ENCODE results near the gene ADGRA3.

ADGRA3 gene, protein sequence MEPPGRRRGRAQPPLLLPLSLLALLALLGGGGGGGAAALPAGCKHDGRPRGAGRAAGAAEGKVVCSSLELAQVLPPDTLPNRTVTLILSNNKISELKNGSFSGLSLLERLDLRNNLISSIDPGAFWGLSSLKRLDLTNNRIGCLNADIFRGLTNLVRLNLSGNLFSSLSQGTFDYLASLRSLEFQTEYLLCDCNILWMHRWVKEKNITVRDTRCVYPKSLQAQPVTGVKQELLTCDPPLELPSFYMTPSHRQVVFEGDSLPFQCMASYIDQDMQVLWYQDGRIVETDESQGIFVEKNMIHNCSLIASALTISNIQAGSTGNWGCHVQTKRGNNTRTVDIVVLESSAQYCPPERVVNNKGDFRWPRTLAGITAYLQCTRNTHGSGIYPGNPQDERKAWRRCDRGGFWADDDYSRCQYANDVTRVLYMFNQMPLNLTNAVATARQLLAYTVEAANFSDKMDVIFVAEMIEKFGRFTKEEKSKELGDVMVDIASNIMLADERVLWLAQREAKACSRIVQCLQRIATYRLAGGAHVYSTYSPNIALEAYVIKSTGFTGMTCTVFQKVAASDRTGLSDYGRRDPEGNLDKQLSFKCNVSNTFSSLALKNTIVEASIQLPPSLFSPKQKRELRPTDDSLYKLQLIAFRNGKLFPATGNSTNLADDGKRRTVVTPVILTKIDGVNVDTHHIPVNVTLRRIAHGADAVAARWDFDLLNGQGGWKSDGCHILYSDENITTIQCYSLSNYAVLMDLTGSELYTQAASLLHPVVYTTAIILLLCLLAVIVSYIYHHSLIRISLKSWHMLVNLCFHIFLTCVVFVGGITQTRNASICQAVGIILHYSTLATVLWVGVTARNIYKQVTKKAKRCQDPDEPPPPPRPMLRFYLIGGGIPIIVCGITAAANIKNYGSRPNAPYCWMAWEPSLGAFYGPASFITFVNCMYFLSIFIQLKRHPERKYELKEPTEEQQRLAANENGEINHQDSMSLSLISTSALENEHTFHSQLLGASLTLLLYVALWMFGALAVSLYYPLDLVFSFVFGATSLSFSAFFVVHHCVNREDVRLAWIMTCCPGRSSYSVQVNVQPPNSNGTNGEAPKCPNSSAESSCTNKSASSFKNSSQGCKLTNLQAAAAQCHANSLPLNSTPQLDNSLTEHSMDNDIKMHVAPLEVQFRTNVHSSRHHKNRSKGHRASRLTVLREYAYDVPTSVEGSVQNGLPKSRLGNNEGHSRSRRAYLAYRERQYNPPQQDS (N-terminal part only)

DNA sequence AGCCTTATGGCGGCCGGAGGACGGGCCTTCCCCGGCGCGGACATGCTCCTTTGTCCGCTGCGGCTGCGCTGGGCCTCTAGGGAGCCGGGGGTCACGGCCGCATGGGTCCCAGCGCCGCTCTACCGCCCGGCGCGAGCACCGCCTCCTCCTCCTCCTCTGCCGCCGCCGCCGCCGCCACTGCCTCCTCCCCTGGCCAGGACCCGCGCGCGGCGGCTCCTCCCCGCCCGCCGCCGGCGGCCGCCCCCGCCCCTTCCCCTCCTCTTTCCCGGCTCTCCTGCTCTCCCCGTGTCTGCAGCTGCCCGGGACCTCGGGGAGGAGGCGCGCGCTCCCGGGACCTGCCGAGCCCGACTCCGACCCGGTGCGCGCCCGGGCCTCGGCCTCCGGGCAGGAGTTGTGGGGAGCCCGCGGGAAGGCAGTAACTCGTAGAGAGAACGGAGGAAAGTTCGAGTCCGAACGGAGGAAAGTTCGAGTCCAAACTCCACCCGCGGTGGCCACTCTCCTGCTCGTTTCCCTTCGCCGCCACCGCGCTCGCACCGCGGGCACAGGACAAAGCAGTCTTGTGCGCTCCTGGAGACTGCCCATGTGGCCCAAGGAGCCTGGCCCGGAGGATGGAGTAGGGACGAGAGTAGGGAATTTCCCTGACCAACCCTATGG lies at the start of gene ADGRA3:
Gene ADGRA3, minus strand, starts transcription at position 179 of the 654 bp plus-strand sequence. CDS start 282 bp downstream, outside the sequence.
- TF ChIP-seq, protein P1, sequence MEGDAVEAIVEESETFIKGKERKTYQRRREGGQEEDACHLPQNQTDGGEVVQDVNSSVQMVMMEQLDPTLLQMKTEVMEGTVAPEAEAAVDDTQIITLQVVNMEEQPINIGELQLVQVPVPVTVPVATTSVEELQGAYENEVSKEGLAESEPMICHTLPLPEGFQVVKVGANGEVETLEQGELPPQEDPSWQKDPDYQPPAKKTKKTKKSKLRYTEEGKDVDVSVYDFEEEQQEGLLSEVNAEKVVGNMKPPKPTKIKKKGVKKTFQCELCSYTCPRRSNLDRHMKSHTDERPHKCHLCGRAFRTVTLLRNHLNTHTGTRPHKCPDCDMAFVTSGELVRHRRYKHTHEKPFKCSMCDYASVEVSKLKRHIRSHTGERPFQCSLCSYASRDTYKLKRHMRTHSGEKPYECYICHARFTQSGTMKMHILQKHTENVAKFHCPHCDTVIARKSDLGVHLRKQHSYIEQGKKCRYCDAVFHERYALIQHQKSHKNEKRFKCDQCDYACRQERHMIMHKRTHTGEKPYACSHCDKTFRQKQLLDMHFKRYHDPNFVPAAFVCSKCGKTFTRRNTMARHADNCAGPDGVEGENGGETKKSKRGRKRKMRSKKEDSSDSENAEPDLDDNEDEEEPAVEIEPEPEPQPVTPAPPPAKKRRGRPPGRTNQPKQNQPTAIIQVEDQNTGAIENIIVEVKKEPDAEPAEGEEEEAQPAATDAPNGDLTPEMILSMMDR (IDR thresholded peaks at IDR 0.05; ENCODE audit: borderline replicate concordance, control extremely low read depth, extremely low read depth, insufficient read depth, missing control alignments): no peak
- in situ Hi-C loops (cut with MboI; ENCODE audit: low sequenced_read_pairs, unreplicated experiment): no loop called here
- DNase-seq (ENCODE audit: low spot score): peak; percentile 56

DNA sequence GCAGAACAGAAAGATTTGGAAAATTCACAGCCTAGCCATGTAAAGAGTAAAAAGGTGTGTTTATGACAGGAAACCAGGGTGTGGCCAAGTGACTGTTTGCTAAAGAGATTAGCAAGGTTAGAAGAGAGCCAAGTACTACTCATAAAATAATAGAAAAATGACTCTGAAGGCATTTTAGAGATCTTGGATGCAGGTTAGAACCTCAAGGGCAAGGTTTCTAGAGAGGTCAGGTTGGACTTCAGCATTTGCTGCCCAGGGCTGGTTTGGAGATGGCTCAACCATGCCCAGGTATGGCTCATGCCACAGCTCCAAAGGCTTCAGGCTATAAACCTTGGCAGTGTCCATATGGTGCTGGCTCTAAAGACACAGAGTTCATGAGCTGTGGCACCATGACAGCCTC lies 40.6 kb upstream of the ADGRA3 start:
- in situ Hi-C loops (cut with MboI; ENCODE audit: low sequenced_read_pairs, unreplicated experiment): no loop called here
- no peak for DNase-seq (ENCODE audit: low spot score)
- TF ChIP-seq, protein P1 (IDR thresholded peaks at IDR 0.05; ENCODE audit: borderline replicate concordance, control extremely low read depth, extremely low read depth, insufficient read depth, missing control alignments): no peak

DNA sequence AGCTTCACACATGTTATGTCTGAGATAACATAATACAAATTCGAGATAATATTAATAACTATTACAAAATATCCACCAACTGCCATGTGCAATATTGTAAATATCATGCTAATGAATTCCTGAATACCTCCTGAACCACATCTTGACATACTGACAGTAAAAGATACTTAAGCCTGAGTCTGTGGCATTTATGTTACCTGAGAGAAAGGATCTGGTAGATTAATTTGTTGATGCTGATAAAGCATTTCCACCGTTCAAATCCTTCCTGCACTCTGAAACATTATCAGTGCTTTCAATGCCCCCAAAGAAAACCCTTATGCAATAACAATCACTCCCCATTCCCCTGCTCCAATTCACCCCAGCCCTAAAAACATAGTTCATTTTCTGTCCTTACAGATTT lies 38.8 kb upstream of the ADGRA3 start:
- no peak for DNase-seq (ENCODE audit: low spot score)
- in situ Hi-C loops (cut with MboI; ENCODE audit: low sequenced_read_pairs, unreplicated experiment): no loop called here
- TF ChIP-seq, protein P1 (IDR thresholded peaks at IDR 0.05; ENCODE audit: borderline replicate concordance, control extremely low read depth, extremely low read depth, insufficient read depth, missing control alignments): no peak

DNA sequence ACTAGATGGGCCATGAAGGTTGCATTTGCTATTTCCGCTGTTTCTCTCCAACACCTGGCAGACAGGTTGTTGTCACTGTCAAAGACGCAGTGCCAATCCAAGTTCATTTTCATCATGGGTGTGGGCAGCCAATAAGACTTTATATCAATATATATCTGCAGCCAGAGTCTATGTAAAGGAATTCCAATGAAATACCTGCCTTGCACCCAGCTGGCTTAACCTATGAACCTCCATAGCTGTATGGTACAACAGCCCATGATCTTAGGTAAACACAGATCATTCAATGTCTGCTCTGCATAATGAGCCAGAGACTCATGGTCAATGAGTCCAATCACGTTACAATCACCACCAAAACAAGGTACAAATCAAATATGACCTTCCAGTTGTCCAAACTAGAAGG lies 37.7 kb upstream of the ADGRA3 start:
- DNase-seq (ENCODE audit: low spot score): no peak
- in situ Hi-C loops (cut with MboI; ENCODE audit: low sequenced_read_pairs, unreplicated experiment): no loop called here
- TF ChIP-seq, protein P1 (IDR thresholded peaks at IDR 0.05; ENCODE audit: borderline replicate concordance, control extremely low read depth, extremely low read depth, insufficient read depth, missing control alignments): no peak

DNA sequence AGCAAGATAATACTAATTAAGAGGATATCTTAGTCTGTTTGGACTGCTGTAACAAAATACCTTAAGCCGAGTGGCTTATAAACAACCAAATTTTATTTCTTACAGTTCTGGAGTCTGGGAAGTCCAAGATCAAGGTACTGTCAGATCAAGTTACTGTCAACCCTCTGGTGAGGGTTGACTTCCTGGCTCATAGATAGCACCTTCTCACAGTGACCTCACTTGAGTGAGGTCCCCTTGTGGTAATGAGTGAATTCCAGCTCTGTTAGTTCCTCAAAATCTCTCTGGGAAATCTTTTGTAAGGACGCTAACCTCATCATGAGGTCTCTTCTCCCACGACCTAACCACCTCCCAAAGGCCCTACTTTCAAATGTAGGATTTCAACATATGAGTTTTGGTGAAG lies 36.9 kb upstream of the ADGRA3 start:
- in situ Hi-C loops (cut with MboI; ENCODE audit: low sequenced_read_pairs, unreplicated experiment): no loop called here
- TF ChIP-seq, protein P1 (IDR thresholded peaks at IDR 0.05; ENCODE audit: borderline replicate concordance, control extremely low read depth, extremely low read depth, insufficient read depth, missing control alignments): no peak
- no peak for DNase-seq (ENCODE audit: low spot score)
